MCF 10A (cell line): ENCODE data around the gene SYCP2. TPM values are rescaled to one million over a fixed set of nuclear protein-coding genes. Genes with fewer than 3 reads are reported as not detected.

Source experiments
- Bru-seq: library from RNA; stranded (reverse); fragments of 400-500 nt; gene quantifications from one replicate; lab custom pipeline; 2021; lab: Mats Ljungman, UMichigan
- BruChase-seq, 2 experiments: library from RNA; stranded (reverse); fragments of 400-500 nt; gene quantifications; one replicate each; lab custom pipeline; 2021; lab: Mats Ljungman, UMichigan
- BruUV-seq: library from RNA; stranded (reverse); fragments of 400-500 nt; replicated peaks from 2 replicates; lab custom pipeline; 2021; lab: Mats Ljungman, UMichigan
- CTCF ChIA-PET: fragments of 300-600 bp; sonication (Branson Sonifier 250); formaldehyde crosslinking; extraction: SDS; loops from one replicate; lab custom pipeline; 2021; ENCODE audit warnings: antibody characterized with exemption, inconsistent platforms; lab: Yijun Ruan, JAX
- POLR2A ChIA-PET: fragments of 300-600, 350-650 bp; sonication (Branson Sonifier 250); formaldehyde crosslinking; extraction: SDS; loops from one replicate; lab custom pipeline; 2020; ENCODE audit warnings: antibody characterized with exemption, inconsistent platforms; lab: Yijun Ruan, JAX
- DNase-seq: peaks from one replicate; pipeline ENCODE4 v3.0.0-alpha.2; 2018; ENCODE audit not compliant: unreplicated experiment
- H3K27ac Mint-ChIP-seq: one replicate; pipeline ENCODE4 v1.8.0; 2022; ENCODE audit warnings: mild to moderate bottlenecking, low read depth, mixed read lengths; ENCODE audit not compliant: unreplicated experiment
- H3K27me3 Mint-ChIP-seq: one replicate; pipeline ENCODE4 v1.8.0; 2022; ENCODE audit warnings: mixed read lengths; ENCODE audit not compliant: insufficient read depth, unreplicated experiment
- H3K36me3 Mint-ChIP-seq: one replicate; pipeline ENCODE4 v1.8.0; 2022; ENCODE audit warnings: mild to moderate bottlenecking, moderate library complexity, mixed read lengths; ENCODE audit not compliant: insufficient read depth, unreplicated experiment
- H3K4me1 Mint-ChIP-seq: one replicate; pipeline ENCODE4 v1.8.0; 2022; ENCODE audit warnings: mixed read lengths; ENCODE audit not compliant: insufficient read depth, unreplicated experiment
- H3K4me3 Mint-ChIP-seq: one replicate; pipeline ENCODE4 v1.8.0; 2022; ENCODE audit warnings: mild to moderate bottlenecking, moderate library complexity, mixed read lengths; ENCODE audit not compliant: unreplicated experiment
- H3K9me3 Mint-ChIP-seq: one replicate; pipeline ENCODE4 v1.8.0; 2022; ENCODE audit warnings: mixed read lengths; ENCODE audit not compliant: unreplicated experiment
- CTCF ChIP-seq: fragments of 200-600 bp; IDR thresholded peaks from one replicate; pipeline ENCODE4 v1.8.0; 2022; ENCODE audit warnings: antibody characterized with exemption, mild to moderate bottlenecking; ENCODE audit not compliant: unreplicated experiment
- intact Hi-C: fragments of 100-400 bp; cut with micrococcal nuclease; formaldehyde crosslinking; loops from 2 replicates; pipeline ENCODE4 v1.14.1; 2022
- long read RNA-seq: library from polyadenylated mRNA; stranded (forward); transcript quantifications from one replicate; pipeline ENCODE4 v2.0.0, GENCODE V29; 2022
- total RNA-seq: library from RNA; stranded (reverse); gene quantifications from 2 replicates; pipeline ENCODE4 v1.2.3, GENCODE V29; 2022

Gene SYCP2
- total RNA-seq: 0.35 and 0.61 TPM in 2 replicates
- Bru-seq, nascent RNA: percentile 18 among the genes with signal in this experiment
- percentile 40 among the genes with signal in this experiment for BruChase-seq, experiment 1, labeled RNA remaining after a 6-hour chase
- BruChase-seq, experiment 2, labeled RNA remaining after a 2-hour chase: percentile 38 among the genes with signal in this experiment
- long read RNA-seq, partial matches to known transcripts: 0 of 1 reads
- long read RNA-seq, other reads (novel, unspliced or antisense): 1 of 1 reads

- no peaks in the 10 kb centered on the region for H3K36me3 Mint-ChIP-seq
- no peak for TF ChIP-seq CTCF
- no peak for DNase-seq
- no peak within 1 kb of the TSS for H3K27ac Mint-ChIP-seq
- peaks cover 10% of the 10 kb centered on the region for H3K4me1 Mint-ChIP-seq
- BruUV-seq: no TSS peak
- peaks cover 11% of the 10 kb centered on the region for H3K27me3 Mint-ChIP-seq
- POLR2A ChIA-PET: no interaction called here
- CTCF ChIA-PET: interaction anchor here (0.5 to 4.1 kb wide), 18 partner anchors 11 to 547 kb away, joined by 3 to 27 read pairs (median 6); no protein-coding TSS in a partner anchor
- H3K4me3 Mint-ChIP-seq: peak within 1 kb of the TSS; percentile 70
- no peaks in the 10 kb centered on the region for H3K9me3 Mint-ChIP-seq
- intact Hi-C loops: no loop called here
These were observed at the start of gene SYCP2 for GRCh38 chr20:59933296-59933848. Gene SYCP2, minus strand, starts transcription at chr20:59933637. Its CDS starts 11,224 bp downstream, at chr20:59922413.

GRCh38 chr20:59983076-59983475 lies 49.6 kb upstream of the SYCP2 start:
- H3K27ac Mint-ChIP-seq: no peak overlapping the region
- no peaks in the 10 kb centered on the region for H3K9me3 Mint-ChIP-seq
- no peaks in the 10 kb centered on the region for H3K36me3 Mint-ChIP-seq
- BruUV-seq: no TSS peak
- intact Hi-C loops: no loop called here
- TF ChIP-seq CTCF: no peak
- DNase-seq: no peak
- H3K4me1 Mint-ChIP-seq: peaks cover 6% of the 10 kb centered on the region
- no peaks in the 10 kb centered on the region for H3K27me3 Mint-ChIP-seq
- H3K4me3 Mint-ChIP-seq: no peak overlapping the region
- ChIA-PET CTCF (interaction anchor here (0.6 to 1.9 kb wide), 3 partner anchors 55 to 133 kb away, joined by 3 to 5 read pairs (median 4); no protein-coding TSS in a partner anchor), POLR2A (interaction anchor here (0.8 to 1.9 kb wide), 2 partner anchors 9 to 11 kb away, joined by 3 to 5 read pairs; no protein-coding TSS in a partner anchor)

GRCh38 chr20:59977086-59977485 lies 43.6 kb upstream of the SYCP2 start:
- H3K36me3 Mint-ChIP-seq: no peaks in the 10 kb centered on the region
- no peak overlapping the region for H3K27ac Mint-ChIP-seq
- no peaks in the 10 kb centered on the region for H3K9me3 Mint-ChIP-seq
- no TSS peak for BruUV-seq
- CTCF ChIA-PET: interaction anchor here (0.6 to 1.2 kb wide), 2 partner anchors 23 to 378 kb away, joined by 3 read pairs; no protein-coding TSS in a partner anchor
- H3K4me3 Mint-ChIP-seq: no peak overlapping the region
- H3K27me3 Mint-ChIP-seq: no peaks in the 10 kb centered on the region
- POLR2A ChIA-PET: no interaction called here
- intact Hi-C loops: no loop called here
- DNase-seq: no peak
- TF ChIP-seq CTCF: no peak
- peaks cover 9% of the 10 kb centered on the region for H3K4me1 Mint-ChIP-seq

GRCh38 chr20:59976156-59976782 lies 42.8 kb upstream of the SYCP2 start:
- POLR2A ChIA-PET: interaction anchor here (0.7 kb wide), 1 partner anchor 58 kb away, joined by 3 read pairs; no protein-coding TSS in a partner anchor
- no TSS peak for BruUV-seq
- intact Hi-C loops: no loop called here
- TF ChIP-seq CTCF: no peak
- no peak for DNase-seq
- Mint-ChIP-seq H3K27ac (no peak overlapping the region), H3K27me3 (no peaks in the 10 kb centered on the region), H3K4me1 (peaks cover 15% of the 10 kb centered on the region), H3K4me3 (no peak overlapping the region), H3K9me3 (no peaks in the 10 kb centered on the region), H3K36me3 (no peaks in the 10 kb centered on the region)
- CTCF ChIA-PET: interaction anchor here (0.6 to 1.2 kb wide), 3 partner anchors 22 to 1920 kb away, joined by 3 to 5 read pairs (median 3); no protein-coding TSS in a partner anchor
